Hepatocyte (in vitro differentiated cells): ENCODE results near the gene HMGCL.

Experiments
- EZH2 ChIP-seq: fragments of 200-600 bp; sonication (generic); IDR thresholded peaks from 2 replicates; pipeline ENCODE4 v1.6.1; 2016; ENCODE audit warnings: antibody characterized with exemption, mild to moderate bottlenecking, borderline replicate concordance
- EZH2phosphoT487 ChIP-seq: fragments of 200-600 bp; sonication (generic); IDR thresholded peaks from one replicate; pipeline ENCODE4 v1.6.1; 2018; ENCODE audit warnings: antibody characterized with exemption, mild to moderate bottlenecking, low read depth, moderate library complexity; ENCODE audit not compliant: unreplicated experiment, severe bottlenecking
- TF ChIP-seq, protein P1 (sequence below): fragments of 200-600 bp; sonication (generic); IDR thresholded peaks from 2 replicates; pipeline ENCODE4 v1.5.1; 2016; ENCODE audit warnings: antibody characterized with exemption, mild to moderate bottlenecking; ENCODE audit not compliant: poor library complexity

- TF ChIP-seq, protein P1, sequence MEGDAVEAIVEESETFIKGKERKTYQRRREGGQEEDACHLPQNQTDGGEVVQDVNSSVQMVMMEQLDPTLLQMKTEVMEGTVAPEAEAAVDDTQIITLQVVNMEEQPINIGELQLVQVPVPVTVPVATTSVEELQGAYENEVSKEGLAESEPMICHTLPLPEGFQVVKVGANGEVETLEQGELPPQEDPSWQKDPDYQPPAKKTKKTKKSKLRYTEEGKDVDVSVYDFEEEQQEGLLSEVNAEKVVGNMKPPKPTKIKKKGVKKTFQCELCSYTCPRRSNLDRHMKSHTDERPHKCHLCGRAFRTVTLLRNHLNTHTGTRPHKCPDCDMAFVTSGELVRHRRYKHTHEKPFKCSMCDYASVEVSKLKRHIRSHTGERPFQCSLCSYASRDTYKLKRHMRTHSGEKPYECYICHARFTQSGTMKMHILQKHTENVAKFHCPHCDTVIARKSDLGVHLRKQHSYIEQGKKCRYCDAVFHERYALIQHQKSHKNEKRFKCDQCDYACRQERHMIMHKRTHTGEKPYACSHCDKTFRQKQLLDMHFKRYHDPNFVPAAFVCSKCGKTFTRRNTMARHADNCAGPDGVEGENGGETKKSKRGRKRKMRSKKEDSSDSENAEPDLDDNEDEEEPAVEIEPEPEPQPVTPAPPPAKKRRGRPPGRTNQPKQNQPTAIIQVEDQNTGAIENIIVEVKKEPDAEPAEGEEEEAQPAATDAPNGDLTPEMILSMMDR, result no peak
- TF ChIP-seq EZH2 (no peak), EZH2phosphoT487 (no peak)
Measured at GRCh38 chr1:23776217-23776616, 49.0 kb downstream of the HMGCL start.
